D721Med (cell line): ENCODE measurements around the gene MNT.
"Not testable (repeated sequence)": the region's sequence is repeated elsewhere in the genome, so short reads cannot be mapped to it uniquely, and the experiment has no call there.

Experiments
- DNase-seq: peaks from one replicate; pipeline ENCODE4 v3.0.0; 2011; ENCODE audit warnings: low spot score; ENCODE audit not compliant: insufficient read length
- FAIRE-seq: peaks from 2 replicates; lab custom pipeline; 2011; peaks lifted over from hg19 to GRCh38; lab: Jason Lieb, UNC
- CTCF ChIP-seq: IDR thresholded peaks from 2 replicates; pipeline ENCODE4 v1.5.1; 2012; ENCODE audit warnings: mild to moderate bottlenecking, control low read depth; ENCODE audit not compliant: insufficient read depth; ENCODE audit errors: missing control alignments

MNT gene

GRCh38 chr17:2440930-2441329, 40.1 kb upstream of the MNT start:
- no peak for DNase-seq
- no peak for TF ChIP-seq CTCF
- no peak for FAIRE-seq

- not testable (repeated sequence) for DNase-seq, FAIRE-seq
These were observed 39.1 kb upstream of the MNT start for GRCh38 chr17:2439997-2440396.

GRCh38 chr17:2438823-2439222, 38.0 kb upstream of the MNT start:
- no peak for TF ChIP-seq CTCF
- FAIRE-seq (no peak), DNase-seq (no peak)

- no peak for TF ChIP-seq CTCF
- FAIRE-seq (no peak), DNase-seq (no peak)
These were observed 35.6 kb upstream of the MNT start for GRCh38 chr17:2436316-2436905.

- TF ChIP-seq CTCF, result no peak
- DNase-seq (no peak), FAIRE-seq (no peak)
These were observed 35.0 kb upstream of the MNT start for GRCh38 chr17:2435862-2436261.

GRCh38 chr17:2435181-2435741, 34.4 kb upstream of the MNT start:
- DNase-seq, result no peak
- TF ChIP-seq CTCF, result no peak
- no peak for FAIRE-seq

- FAIRE-seq (no peak), DNase-seq (no peak)
- no peak for TF ChIP-seq CTCF
These were observed 32.8 kb upstream of the MNT start for GRCh38 chr17:2433696-2434095.
